ENCODE results near the gene OPA3. TPM values are rescaled to one million over a fixed set of nuclear protein-coding genes. Genes with fewer than 3 reads are reported as not detected.

The OPA3 gene
- polyA plus RNA-seq, 3 donors, result 9.7 to 12.0 (median 10.5) TPM

DNA sequence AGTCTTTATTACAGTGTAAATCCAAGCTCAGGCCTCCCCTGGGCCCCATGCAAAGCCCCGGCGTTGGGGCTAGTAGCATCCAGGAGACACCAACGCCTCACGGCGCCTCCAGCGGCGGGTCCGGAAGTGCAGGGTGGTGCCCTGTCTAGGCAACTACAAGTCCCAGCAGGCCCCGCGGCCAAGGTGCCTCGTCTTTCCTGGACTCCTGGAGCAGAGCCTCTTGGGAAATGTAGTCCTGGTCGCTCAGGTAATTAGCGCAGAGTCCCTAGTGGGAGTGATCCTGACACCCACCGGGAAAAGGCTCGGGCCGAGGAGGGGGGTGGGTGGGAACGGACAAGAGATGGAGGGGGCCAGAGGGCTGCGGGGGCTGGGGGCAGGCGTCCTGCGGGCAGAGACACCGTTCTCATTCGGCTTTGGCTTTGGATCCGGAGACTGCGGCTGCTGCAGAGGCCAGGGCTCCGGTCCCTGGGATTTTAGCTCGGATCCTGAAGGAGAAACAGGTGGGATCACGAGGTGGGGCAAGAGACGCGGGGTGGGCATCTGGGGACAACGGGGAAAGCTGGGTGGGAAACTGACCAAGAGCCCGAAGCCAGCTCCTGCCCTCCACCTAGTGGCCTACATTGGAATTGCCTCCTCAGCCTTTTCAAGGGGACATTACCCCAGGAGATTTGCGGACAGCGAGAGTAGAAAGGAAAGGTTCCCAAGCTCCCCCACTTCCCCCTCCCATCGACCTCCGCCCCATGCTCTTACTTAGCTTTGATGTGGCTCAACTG, 99.1 kb downstream of the OPA3 start:
- DNase-seq (ENCODE audit: low read depth in 3 of 3, low spot score in 2 of 3), result peak in 1 of 3 donors; percentile 81

DNA sequence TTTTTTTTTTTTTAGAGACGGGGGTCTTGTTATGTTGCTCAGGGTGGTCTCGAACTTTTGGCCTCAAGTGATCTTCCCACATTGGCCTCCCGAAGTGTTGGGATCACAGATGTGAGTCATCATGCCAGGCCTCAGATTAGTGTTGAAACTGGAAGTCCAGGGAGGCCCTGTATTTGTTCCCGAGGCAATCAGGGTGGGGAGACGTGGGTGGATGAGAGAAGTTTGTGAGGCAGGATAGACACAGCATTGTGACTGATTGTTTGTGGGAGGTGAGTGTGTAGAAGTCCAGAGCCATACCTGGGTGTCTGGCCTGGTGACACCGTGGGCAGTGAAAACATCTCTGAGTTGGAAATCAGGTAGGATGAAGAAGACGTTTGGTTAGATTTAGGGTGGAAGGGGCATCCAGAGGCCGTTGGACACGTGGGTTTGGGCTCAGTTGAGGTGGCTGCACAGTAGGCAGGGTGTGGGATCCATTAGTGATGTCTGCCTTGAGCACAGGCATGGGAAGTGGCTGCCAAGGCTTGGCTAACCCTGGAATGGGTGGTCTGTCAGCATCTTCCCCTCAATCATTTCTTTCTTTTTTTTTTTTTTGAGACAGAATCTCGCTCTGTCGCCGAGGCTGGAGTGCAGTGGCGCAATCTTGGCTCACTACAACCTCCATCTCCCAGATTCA, 100.2 kb downstream of the OPA3 start:
- no peak for DNase-seq (ENCODE audit: low read depth in 3 of 3, low spot score in 2 of 3)

DNA sequence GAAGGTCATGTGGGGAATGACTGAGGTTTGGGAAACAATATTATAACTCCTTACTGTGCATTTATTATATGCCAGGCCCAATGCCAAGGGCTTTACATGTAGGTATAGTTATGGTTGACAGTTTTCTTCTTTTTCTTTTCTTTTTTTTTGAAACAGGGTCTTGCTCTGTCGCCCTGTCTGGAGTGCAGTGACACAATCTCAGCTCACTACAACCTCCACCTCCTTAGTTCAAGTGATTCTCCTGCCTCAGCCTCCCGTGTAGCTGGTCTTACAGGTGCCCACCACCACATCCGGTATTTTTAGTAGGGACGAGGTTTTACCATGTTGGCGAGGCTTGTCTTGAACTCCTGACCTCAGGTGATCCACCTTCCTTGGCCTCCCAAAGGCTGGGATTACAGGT, 101.6 kb downstream of the OPA3 start:
- no peak for DNase-seq (ENCODE audit: low read depth in 3 of 3, low spot score in 2 of 3)

DNA sequence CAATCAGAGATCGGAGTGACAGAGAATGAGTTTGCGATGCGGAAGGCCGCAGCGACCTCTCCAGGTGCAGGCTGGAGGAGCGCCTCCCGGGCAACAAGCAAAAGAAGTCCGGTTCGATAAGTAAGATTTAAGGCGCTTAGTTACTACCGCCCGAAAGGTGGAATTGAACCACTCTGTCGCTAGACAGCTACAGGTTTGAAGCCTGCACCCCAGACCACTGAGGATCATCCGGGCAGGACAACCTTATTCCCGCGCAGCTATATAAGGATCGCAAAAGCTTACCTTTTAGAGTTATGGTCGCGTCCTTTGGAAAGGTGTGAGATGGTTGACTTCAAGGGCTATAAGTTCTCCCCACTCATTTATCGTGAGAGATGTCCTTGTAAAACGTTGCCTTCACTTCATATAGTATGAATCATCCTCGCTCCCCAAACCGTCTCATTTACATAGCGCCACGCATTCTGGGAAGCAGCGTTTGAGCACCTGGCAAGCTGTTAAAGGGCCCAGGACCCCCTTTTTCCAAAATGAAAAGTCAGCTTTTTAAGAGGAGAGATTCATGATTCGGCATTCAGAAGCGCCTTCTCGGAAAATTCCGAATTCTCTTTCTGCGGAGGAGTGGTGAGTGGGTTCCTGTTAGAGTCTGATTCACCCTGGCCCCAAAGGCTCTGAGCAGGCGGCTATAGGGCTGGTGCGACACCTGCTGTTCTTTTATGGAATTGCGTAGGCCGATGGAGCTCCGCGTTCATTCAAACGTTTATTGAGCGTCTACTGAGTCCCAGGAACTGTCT, 106.0 kb downstream of the OPA3 start:
- peak in 2 of 3 donors; percentile 80 to 94 for DNase-seq (ENCODE audit: low read depth in 3 of 3, low spot score in 2 of 3)

DNA sequence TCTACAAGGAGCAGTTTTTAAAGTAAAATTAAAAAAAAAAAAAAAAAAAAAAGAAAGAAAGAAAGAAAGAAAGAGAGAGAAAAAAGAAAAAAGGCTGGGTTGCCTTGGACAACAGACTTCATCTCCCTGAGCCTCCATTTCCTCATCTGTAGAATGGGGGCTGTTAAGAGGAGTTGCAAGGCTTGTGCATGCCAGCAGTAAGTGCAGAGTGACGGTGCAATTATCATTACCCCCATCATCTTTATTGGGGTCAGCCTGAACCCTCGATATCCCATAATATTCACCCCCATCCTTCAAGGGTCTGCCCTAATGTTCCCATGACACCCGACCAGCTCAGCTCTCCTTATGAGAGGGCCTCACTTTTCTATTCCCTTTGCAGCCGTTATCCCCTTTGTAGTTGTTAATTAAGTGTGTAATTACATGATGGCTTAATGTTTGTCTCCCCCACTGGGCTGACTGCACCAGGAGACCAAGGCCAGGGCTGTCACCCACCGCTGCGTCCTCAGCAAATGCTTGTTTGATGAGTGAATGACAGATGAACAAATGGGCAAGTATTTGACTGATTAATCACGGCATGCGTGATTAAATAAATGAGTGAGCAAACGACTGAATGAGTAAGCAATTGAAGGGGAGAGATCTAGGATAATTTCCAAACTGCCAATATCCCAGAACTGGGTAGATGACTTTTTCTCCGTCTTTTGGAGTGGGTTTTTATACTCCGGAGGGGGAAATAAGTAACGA, 106.7 kb downstream of the OPA3 start:
- DNase-seq (ENCODE audit: low read depth in 3 of 3, low spot score in 2 of 3), result no peak

Other genes starting within 250 kb of the OPA3 start
- 1 to 10 TPM in 2 of 3 donors, under 1 TPM in 1; 0.97 to 1.1 (median 1.1) TPM for gene KLC3, start 244.1 kb downstream of the OPA3 start, polyA plus RNA-seq (ENCODE audit: insufficient read length in 3 of 3)
- gene ERCC2, start 214.2 kb downstream of the OPA3 start, polyA plus RNA-seq (ENCODE audit: insufficient read length in 3 of 3), result 10 to 100 TPM; 27.7 to 34.3 (median 33.7) TPM
- gene PPP1R13L, start 179.7 kb downstream of the OPA3 start, polyA plus RNA-seq (ENCODE audit: insufficient read length in 3 of 3), result 1 to 10 TPM; 6.2 to 8.9 (median 6.5) TPM
- gene POLR1G, start 178.2 kb downstream of the OPA3 start, polyA plus RNA-seq (ENCODE audit: insufficient read length in 3 of 3), result 1 to 10 TPM; 2.8 to 3.6 (median 3.1) TPM
- 10 to 100 TPM; 62.5 to 68.7 (median 68.7) TPM for gene ERCC1, start 160.9 kb downstream of the OPA3 start, polyA plus RNA-seq (ENCODE audit: insufficient read length in 3 of 3)
- gene FOSB, start 116.8 kb downstream of the OPA3 start, polyA plus RNA-seq (ENCODE audit: insufficient read length in 3 of 3), result 10 to 100 TPM; 14.3 to 88.2 (median 22.1) TPM
- 10 to 100 TPM in 1 of 3 donors, 1 to 10 TPM in 2; 7.6 to 11.1 (median 9.0) TPM for gene RTN2, start 87.8 kb downstream of the OPA3 start, polyA plus RNA-seq (ENCODE audit: insufficient read length in 3 of 3)
- gene PPM1N, start 86.4 kb downstream of the OPA3 start, polyA plus RNA-seq (ENCODE audit: insufficient read length in 3 of 3), result under 1 TPM in 2 of 3 donors, not detected in 1; 0.17 to 0.24 TPM
- gene VASP, start 77.3 kb downstream of the OPA3 start, polyA plus RNA-seq (ENCODE audit: insufficient read length in 3 of 3), result 10 to 100 TPM; 45.6 to 49.3 (median 48.8) TPM
- 1 to 10 TPM; 4.7 to 5.5 (median 4.9) TPM for gene GPR4, start 17.4 kb upstream of the OPA3 start, polyA plus RNA-seq (ENCODE audit: insufficient read length in 3 of 3)
- 10 to 100 TPM; 17.1 to 20.6 (median 17.2) TPM for gene EML2, start 54.6 kb upstream of the OPA3 start, polyA plus RNA-seq (ENCODE audit: insufficient read length in 3 of 3)
- under 1 TPM; 0.28 to 0.47 (median 0.43) TPM for gene GIPR, start 83.4 kb upstream of the OPA3 start, polyA plus RNA-seq (ENCODE audit: insufficient read length in 3 of 3)
- 100 to 1,000 TPM; 326 to 373 (median 358) TPM for gene SNRPD2, start 107.2 kb upstream of the OPA3 start, polyA plus RNA-seq (ENCODE audit: insufficient read length in 3 of 3)
- 1 to 10 TPM; 7.1 to 7.6 (median 7.5) TPM for gene QPCTL, start 107.9 kb upstream of the OPA3 start, polyA plus RNA-seq (ENCODE audit: insufficient read length in 3 of 3)
- gene FBXO46, start 146.1 kb upstream of the OPA3 start, polyA plus RNA-seq (ENCODE audit: insufficient read length in 3 of 3), result 10 to 100 TPM in 2 of 3 donors, 1 to 10 TPM in 1; 9.6 to 11.8 (median 11.7) TPM
- gene MEIOSIN, start 148.6 kb upstream of the OPA3 start, polyA plus RNA-seq (ENCODE audit: insufficient read length in 3 of 3), result not detected
- 10 to 100 TPM; 12.1 to 14.4 (median 12.8) TPM for gene SIX5, start 184.4 kb upstream of the OPA3 start, polyA plus RNA-seq (ENCODE audit: insufficient read length in 3 of 3)
- gene DMPK, start 197.7 kb upstream of the OPA3 start, polyA plus RNA-seq (ENCODE audit: insufficient read length in 3 of 3), result 10 to 100 TPM; 31.5 to 37.5 (median 35.4) TPM
- gene DMWD, start 208.0 kb upstream of the OPA3 start, polyA plus RNA-seq (ENCODE audit: insufficient read length in 3 of 3), result 10 to 100 TPM; 21.6 to 25.8 (median 23.8) TPM
- gene RSPH6A, start 230.5 kb upstream of the OPA3 start, polyA plus RNA-seq (ENCODE audit: insufficient read length in 3 of 3), result not detected